Measurements from ENCODE around the gene STOX2.

STOX2 gene

DNA sequence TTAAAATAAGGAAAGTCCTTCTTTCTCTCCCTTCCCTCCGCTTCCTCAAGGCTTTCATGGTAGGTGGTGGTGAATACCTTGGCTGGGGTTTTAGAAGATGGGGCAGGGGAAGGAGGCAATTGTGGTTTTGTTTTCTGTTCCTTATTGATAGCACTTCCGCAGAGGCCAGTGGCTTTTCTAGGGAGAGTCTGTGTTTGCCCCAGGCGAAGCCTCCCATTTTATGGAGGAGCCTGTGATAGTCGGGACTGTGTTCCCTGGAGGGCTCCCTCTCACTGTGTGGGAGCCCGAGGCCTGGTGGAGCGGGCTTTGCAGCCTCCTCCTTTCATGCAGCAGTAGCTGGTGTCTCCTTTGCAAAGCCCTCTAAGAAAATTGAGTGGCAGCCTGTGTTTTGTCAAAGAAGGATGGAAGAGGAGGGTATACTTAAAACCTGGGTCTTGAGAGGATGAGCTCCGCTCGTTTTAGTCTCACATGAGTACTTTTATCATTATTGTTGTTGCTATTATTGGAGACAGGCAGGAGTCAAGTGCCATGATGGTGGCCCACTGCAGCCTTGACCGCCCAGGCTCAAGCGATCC, 29.8 kb upstream of the STOX2 start:
- Mint-ChIP-seq H3K36me3 (ENCODE audit: low read depth) (no peaks in the 10 kb centered on the region), H3K27ac (no peak overlapping the region), H3K27me3 (no peaks in the 10 kb centered on the region), H3K9me3 (no peaks in the 10 kb centered on the region), H3K4me3 (no peak overlapping the region), H3K4me1 (no peaks in the 10 kb centered on the region)
- no peak for DNase-seq
- ATAC-seq, result no peak

DNA sequence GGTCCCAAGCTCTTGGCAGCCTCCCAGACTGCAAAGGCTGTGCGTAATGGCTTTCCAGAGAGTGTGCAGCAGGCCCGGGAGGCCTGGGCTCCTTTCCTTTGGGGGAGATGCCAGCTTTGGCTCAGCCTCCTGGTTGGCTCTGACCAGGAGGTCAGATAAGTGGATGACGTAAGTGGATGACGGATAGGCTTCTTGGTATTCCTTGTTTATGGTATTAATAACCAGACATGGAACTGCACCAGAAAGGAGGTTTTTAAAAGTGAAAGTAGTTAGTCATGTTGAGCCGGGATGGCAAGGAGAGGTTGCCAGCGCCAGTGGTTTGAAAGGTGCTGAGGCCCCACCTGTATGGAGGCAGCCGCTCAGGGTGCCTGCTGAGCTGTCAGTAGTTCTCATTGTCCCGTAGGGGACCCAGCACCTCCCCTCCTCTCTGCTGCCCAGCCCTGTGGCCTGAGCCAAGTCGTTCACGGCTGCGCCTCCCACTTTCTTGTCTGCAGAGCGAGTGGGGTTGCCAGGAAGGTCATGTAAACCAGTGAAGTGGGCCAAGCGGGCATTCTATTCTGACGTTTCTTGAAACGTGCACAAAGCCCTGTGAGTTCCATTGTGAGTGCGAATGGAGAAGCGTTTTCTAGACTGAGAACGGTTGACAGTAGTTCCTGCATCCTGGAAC, 28.7 kb upstream of the STOX2 start:
- DNase-seq (no peak), ATAC-seq (no peak)
- H3K27me3 Mint-ChIP-seq, result no peaks in the 10 kb centered on the region
- H3K4me3 Mint-ChIP-seq, result no peak overlapping the region
- no peaks in the 10 kb centered on the region for H3K4me1 Mint-ChIP-seq
- H3K9me3 Mint-ChIP-seq, result no peaks in the 10 kb centered on the region
- no peak overlapping the region for H3K27ac Mint-ChIP-seq
- H3K36me3 Mint-ChIP-seq (ENCODE audit: low read depth), result no peaks in the 10 kb centered on the region

DNA sequence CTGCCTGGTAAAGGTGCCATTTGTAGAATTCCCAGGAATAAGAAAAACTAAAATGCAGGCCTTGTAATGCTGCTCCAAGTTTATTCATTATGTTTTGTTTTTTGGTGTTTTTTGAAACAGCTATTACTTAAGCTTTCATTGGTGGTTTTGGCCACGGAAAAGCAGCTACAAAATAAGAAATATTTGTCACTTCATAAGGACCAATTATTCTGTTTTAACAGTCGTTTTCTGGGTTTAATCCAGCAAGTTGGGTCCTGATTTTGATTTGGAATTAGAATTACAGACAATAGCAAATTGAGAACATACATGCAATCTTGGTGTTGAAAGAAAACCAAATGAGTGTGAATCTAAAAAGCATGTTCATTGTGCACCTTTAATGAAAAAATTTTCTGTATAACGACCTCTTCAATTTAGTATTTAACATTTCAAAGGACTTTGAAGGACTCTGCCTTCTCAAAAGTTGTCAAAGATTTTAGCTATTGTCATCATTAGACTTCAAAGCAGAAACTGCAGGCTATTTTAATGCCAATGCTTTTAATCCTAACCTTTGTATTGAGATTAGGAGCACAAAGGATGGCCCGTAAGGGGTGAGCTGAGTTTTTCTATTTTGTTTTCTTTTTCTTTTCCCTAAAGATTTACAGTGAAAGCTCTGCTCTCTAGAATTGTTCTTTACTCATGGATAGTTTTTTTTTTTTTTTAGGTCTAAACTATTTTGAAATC, 26.7 kb upstream of the STOX2 start:
- Mint-ChIP-seq H3K4me1 (no peaks in the 10 kb centered on the region), H3K4me3 (no peak overlapping the region), H3K27ac (no peak overlapping the region), H3K27me3 (no peaks in the 10 kb centered on the region), H3K36me3 (ENCODE audit: low read depth) (no peaks in the 10 kb centered on the region), H3K9me3 (no peaks in the 10 kb centered on the region)
- DNase-seq, result no peak
- no peak for ATAC-seq

DNA sequence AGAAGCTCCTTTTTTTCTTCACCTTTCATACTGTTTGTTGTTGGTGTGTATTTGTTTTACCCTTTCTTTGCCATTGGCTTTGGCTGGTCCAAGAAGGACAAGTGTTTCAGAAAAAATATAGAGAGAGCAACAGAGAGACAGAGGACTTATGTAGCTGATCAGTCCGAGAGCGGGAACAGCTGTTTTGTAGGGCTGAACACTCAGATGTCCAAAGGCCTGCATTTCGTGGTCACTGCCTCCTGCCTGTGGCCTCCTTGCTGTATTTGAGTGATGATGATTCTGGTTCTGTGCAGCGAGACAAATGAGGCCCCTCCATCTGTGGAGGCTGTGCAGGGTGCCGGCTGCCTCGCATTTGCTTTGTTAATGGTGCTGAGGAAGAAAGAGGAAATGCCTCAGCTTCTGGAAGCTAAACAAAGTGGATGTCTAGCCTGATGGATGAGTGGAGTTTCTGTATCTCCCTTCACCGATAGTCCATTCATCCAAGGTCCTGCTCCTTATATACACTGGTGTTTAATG, 19.8 kb upstream of the STOX2 start:
- DNase-seq (no peak), ATAC-seq (no peak)
- Mint-ChIP-seq H3K4me1 (no peaks in the 10 kb centered on the region), H3K4me3 (no peak overlapping the region), H3K36me3 (ENCODE audit: low read depth) (no peaks in the 10 kb centered on the region), H3K9me3 (no peaks in the 10 kb centered on the region), H3K27ac (no peak overlapping the region), H3K27me3 (no peaks in the 10 kb centered on the region)

DNA sequence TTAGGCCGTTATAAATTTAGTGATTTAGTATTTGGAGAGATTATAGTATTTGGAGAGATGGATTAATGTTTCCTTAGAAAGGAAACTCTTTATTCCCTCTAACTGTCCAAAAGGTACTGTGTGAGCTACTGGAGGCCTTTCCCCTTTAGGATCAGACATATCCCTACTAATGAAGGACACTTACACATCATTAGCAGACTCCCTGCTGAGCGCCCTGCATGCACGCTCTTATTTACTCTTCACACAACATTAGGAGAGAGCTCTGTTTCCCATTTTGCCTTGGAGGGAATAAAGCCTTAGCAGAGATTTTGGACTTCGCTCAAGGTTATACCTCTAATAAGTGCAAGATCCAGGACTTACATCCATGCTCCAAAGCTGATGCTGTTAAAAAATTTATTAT, 17.8 kb upstream of the STOX2 start:
- no peak overlapping the region for H3K4me3 Mint-ChIP-seq
- no peaks in the 10 kb centered on the region for H3K36me3 Mint-ChIP-seq (ENCODE audit: low read depth)
- H3K4me1 Mint-ChIP-seq, result no peaks in the 10 kb centered on the region
- no peak overlapping the region for H3K27ac Mint-ChIP-seq
- H3K9me3 Mint-ChIP-seq, result no peaks in the 10 kb centered on the region
- no peaks in the 10 kb centered on the region for H3K27me3 Mint-ChIP-seq
- no peak for ATAC-seq
- no peak for DNase-seq

DNA sequence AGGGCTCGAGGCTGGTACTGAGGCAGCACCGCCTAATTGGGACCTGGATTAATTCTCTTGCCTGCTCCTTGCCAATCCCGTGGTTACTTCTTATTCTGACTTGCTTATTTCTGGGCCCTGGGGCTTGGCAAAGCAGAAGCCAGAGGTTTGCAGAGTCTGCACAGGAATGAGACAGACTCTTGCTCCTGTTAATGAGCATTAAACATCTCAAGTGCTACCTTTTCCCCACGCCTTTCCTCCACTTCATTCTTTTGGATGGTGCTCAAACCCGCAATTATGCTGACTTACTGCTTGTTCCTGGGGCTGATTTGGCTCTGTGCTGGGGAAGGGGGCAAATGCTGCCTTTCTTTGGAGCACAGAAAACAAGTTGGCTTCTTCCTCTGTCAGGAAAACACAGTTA, 16.5 kb upstream of the STOX2 start:
- DNase-seq, result no peak
- no peaks in the 10 kb centered on the region for H3K27me3 Mint-ChIP-seq
- no peaks in the 10 kb centered on the region for H3K9me3 Mint-ChIP-seq
- no peak overlapping the region for H3K27ac Mint-ChIP-seq
- no peak overlapping the region for H3K4me3 Mint-ChIP-seq
- no peaks in the 10 kb centered on the region for H3K36me3 Mint-ChIP-seq (ENCODE audit: low read depth)
- ATAC-seq, result no peak
- no peaks in the 10 kb centered on the region for H3K4me1 Mint-ChIP-seq

DNA sequence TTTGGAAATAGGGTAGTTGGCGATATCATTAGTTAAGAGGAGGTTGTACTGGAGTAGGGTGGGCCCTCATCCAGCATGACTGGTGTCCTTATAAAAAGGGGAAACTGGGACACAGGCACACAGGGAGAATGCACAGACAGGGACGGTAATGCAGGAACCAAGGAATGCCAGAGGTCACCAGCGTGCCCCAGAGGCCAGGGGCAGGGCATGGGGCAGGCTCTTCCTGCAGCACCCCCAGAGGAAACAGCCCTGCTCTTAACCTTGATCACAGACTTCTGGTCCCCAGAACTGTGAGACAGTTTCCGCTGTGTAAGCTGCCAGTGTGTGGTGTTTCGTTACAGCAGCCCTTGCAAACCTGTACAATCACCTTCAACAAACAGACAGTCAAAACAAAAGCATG, 15.9 kb upstream of the STOX2 start:
- Mint-ChIP-seq H3K9me3 (no peaks in the 10 kb centered on the region), H3K4me3 (no peak overlapping the region), H3K27ac (no peak overlapping the region), H3K4me1 (no peaks in the 10 kb centered on the region), H3K36me3 (ENCODE audit: low read depth) (no peaks in the 10 kb centered on the region), H3K27me3 (no peaks in the 10 kb centered on the region)
- DNase-seq, result no peak
- ATAC-seq, result no peak

DNA sequence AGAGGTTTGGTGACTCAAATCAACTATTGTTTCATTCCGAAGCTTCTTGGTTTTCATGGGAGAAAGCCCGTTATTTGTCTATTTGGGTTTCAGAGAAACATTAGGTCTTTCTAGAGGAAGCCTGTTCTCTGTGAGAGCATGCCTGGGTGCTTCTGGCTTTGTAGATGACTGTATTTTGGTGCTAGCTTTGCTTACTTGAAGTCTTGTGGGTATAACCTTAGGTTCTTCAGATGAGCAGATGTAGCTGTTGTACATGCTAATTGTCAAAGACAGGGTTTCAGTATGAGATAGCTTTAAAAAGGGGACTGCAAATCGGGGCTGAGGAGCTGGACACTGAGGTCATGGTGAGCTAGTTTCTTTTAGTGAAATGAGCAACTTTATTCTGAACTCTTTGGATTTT, 7.9 kb upstream of the STOX2 start:
- H3K4me3 Mint-ChIP-seq, result no peak overlapping the region
- peaks cover 8% of the 10 kb centered on the region for H3K27me3 Mint-ChIP-seq
- H3K9me3 Mint-ChIP-seq, result peaks cover 5% of the 10 kb centered on the region

DNA sequence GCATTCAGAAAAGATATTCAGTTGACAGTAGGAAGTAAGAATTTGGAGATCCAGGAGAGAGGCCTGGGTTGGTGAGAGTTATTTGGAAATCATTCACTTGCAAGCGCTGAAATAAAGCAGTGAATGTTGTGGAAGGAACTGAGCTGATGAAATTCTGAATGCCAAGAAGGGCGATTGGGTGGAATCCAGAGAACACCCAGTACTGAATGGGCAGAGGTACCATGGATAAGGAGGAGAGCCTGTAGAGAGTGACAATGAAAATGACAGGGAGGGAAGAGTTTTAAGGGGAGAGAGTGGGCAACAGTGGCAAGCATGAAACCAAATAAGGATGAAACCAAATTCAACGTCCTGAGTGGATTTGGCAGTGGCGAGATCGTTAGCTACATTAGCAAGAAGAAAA, 6.7 kb upstream of the STOX2 start:
- Mint-ChIP-seq H3K27ac (no peak overlapping the region), H3K9me3 (peaks cover 5% of the 10 kb centered on the region), H3K36me3 (ENCODE audit: low read depth) (no peaks in the 10 kb centered on the region), H3K4me1 (no peaks in the 10 kb centered on the region), H3K4me3 (no peak overlapping the region), H3K27me3 (peaks cover 15% of the 10 kb centered on the region)
- ATAC-seq (no peak), DNase-seq (no peak)

More for the DNA sequence above, 7.9 kb upstream of the STOX2 start:
- DNase-seq (no peak), ATAC-seq (no peak)
- H3K4me1 Mint-ChIP-seq, result no peaks in the 10 kb centered on the region
- H3K27ac Mint-ChIP-seq, result no peak overlapping the region
- H3K36me3 Mint-ChIP-seq (ENCODE audit: low read depth), result no peaks in the 10 kb centered on the region

DNA sequence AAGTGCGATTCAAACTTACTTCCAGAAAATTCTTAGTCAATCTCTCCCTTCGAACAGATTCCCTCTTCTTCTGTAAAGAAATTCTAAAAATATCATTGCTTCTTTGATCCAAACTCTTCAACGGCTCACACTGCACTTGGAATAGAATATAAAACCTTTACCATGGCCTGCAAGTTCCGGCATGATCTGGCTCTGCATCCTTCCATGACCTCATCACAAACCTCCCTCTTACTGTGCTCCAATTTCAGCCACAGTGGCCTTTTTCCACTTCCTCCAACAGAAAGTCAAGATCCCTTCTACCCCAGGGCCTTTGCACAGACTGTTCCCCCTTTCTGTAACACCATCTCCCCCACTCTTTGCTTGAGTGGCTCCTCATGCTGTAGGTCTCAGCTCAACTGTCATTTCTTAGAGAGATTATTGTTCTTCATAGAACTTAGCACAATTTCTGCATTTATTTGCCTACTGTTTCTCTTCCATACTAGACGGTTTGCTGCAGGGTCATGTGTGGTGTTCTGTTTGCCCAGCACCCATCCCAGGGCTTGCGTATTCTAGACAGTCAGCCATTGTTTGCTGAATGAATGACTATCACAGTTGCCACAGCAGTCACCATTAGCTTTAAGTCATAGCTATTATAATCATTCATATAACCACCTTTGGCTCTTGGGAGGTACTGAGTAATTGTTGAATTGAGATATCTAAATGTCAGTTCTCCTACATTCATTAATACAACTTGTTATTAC, 1.9 kb upstream of the STOX2 start:
- ATAC-seq (no peak), DNase-seq (no peak)
- Mint-ChIP-seq H3K27ac (no peak overlapping the region), H3K27me3 (peaks cover 42% of the 10 kb centered on the region), H3K9me3 (peaks cover 5% of the 10 kb centered on the region), H3K36me3 (ENCODE audit: low read depth) (no peaks in the 10 kb centered on the region), H3K4me1 (peaks cover 2% of the 10 kb centered on the region), H3K4me3 (no peak overlapping the region)

DNA sequence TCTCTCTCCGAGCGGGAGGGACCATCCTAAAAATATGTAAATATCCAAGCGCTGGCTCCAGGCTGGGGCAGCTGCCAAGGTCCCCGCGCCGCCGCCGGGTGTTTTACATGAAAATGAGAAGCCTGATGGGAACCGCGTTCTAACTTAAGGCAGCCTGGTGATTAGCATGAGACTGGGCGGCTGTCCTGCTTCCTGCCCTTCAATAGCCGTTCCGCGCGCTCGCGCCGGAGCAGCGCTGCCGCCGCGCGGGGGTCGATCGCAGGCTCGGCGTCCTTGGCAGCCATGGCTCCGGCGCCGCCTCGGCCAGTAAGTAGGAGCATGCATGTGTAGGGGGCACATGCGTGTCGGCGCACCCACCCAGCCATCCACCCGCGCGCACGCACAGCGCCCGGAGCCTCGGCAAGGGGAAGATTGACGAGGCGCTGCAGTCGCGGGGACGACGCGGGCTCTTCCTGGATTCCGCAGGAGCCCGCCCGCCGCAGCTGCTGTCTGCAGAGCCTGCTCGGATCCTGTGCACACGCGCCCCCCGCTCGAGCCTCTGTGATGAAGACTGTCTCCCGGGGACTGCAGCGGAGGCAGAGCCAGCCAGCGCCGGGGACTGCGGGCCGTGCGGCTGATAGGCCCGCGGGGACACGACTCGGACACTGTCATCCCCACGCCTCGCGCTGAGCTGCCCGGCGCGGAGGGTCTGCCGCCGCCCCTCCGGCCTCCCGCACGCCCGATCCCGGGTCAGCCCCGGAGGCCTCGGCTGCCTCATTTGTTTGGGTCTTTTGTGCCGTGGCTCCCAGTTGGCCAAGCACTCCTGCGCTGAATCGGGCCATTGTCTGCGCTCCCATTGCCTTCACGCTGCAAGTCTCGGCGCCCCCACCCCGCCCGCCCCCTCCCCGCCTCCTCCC, 734 bp downstream of the STOX2 start:
- ATAC-seq, result no peak
- Mint-ChIP-seq H3K36me3 (ENCODE audit: low read depth) (no peaks in the 10 kb centered on the region), H3K9me3 (no peaks in the 10 kb centered on the region), H3K4me3 (no peak overlapping the region), H3K4me1 (peaks cover 2% of the 10 kb centered on the region), H3K27me3 (peaks cover 59% of the 10 kb centered on the region), H3K27ac (no peak overlapping the region)
- DNase-seq, result peak; percentile 3

DNA sequence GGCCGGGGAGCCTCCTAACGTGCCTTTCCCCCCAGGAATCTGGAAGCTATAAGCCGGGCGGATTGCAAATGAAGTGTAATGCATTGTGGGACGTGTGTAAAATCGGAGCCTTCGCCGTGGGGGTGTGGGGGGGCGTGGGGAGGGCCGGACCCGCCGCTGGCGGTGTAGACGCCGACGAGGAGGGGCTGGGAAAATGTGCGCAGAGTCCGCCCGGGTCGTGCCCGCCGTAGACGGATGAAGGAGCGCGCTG, 1.3 kb downstream of the STOX2 start:
- Mint-ChIP-seq H3K27me3 (peaks cover 56% of the 10 kb centered on the region), H3K36me3 (ENCODE audit: low read depth) (no peaks in the 10 kb centered on the region), H3K4me1 (peaks cover 2% of the 10 kb centered on the region), H3K9me3 (no peaks in the 10 kb centered on the region), H3K4me3 (no peak overlapping the region), H3K27ac (no peak overlapping the region)
- DNase-seq (no peak), ATAC-seq (no peak)

DNA sequence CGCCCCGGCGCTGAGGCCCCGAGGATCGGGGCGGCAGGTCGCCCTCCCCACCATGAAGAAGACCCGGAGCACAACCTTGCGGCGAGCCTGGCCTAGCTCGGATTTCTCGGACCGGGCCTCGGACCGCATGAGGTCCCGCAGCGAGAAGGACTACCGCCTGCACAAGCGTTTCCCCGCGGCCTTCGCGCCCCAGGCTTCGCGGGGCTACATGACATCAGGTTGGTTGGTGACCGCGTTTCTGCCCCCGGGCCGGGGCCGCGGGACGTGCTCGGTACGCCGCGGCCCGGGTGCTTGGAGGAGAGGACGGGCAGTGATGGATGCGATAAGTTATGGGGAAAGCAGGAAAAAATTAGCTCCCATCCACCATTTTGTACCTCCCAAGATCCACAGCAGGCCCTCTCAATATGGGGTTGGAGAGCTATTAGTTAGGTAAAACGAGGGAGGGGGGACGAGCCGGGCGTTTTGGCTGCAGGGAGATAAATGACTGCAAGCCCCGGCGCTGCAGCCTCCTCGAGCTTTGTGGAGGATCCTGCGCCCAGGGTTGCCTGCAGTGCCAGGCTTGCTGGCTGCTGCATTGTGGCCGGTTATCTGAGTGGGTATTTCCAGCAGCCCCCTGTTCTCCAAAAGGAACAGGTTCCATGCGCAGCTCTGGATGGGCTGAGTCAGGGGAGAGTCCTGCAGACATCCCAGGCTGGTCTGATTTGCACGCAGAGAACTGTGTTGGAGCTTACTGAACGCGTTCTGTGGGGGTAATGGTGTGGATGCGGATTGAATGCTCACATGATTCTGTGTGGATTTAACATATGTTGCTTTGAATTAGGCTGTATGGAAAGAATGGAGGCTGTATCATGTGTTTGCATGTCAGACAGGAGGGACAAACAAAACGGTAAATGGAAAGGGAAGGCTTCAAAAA, 1.9 kb downstream of the STOX2 start:
- no peaks in the 10 kb centered on the region for H3K36me3 Mint-ChIP-seq (ENCODE audit: low read depth)
- H3K27me3 Mint-ChIP-seq, result peaks cover 52% of the 10 kb centered on the region
- ATAC-seq (no peak), DNase-seq (no peak)
- H3K27ac Mint-ChIP-seq, result no peak overlapping the region
- H3K4me1 Mint-ChIP-seq, result peaks cover 2% of the 10 kb centered on the region
- H3K4me3 Mint-ChIP-seq, result no peak overlapping the region
- H3K9me3 Mint-ChIP-seq, result no peaks in the 10 kb centered on the region

All from activated naive CD8-positive, alpha-beta T cell treated with anti-CD3 and anti-CD28 coated beads, Interleukin-2, amount 50 U/mL, for 24 hours (primary cell).